H1 (cell line): ENCODE results near the gene FMNL2.

Experiments
- BRCA1 ChIP-seq: IDR thresholded peaks from 2 replicates; pipeline ENCODE4 v1.6.1; 2012; ENCODE audit warnings: low read depth, low read length, improper control_type of control experiment
- MAFK ChIP-seq: IDR thresholded peaks from 2 replicates; pipeline ENCODE4 v1.6.1; 2012; ENCODE audit warnings: low read depth, mild to moderate bottlenecking, improper control_type of control experiment, low read length
- SIN3A ChIP-seq, 2 experiments: IDR thresholded peaks in 1 of 2; conservative IDR thresholded peaks in 1 of 2; 2 replicates each; pipeline ENCODE4 v1.6.1; 2011 to 2012; ENCODE audit warnings: low read length in 2 of 2, improper control_type of control experiment in 1 of 2, low read depth in 1 of 2, mild to moderate bottlenecking in 1 of 2
- TF ChIP-seq, protein P1 (sequence below), 3 experiments: IDR thresholded peaks; 1 replicate in 2 of 3; 2 replicates in 1 of 3; pipeline versions ENCODE4 v1.5.1 to v1.6.1; 2011; ENCODE audit warnings: low read length in 3 of 3, mild to moderate bottlenecking in 3 of 3, inconsistent platforms in 2 of 3, low read depth in 1 of 3, moderate library complexity in 1 of 3; ENCODE audit not compliant: insufficient read depth in 1 of 3; ENCODE audit errors: control extremely low read depth in 1 of 3

GRCh38 chr2:152420363-152420762, 85.4 kb downstream of the FMNL2 start:
- TF ChIP-seq BRCA1 (no peak), SIN3A (conservative IDR thresholded peaks at IDR 0.05 in 1 of 2, IDR thresholded peaks at IDR 0.05 in 1 of 2; ENCODE audit: low read depth in 1 of 2, low read length in 2 of 2) (no peak), MAFK (no peak)
- TF ChIP-seq, protein P1, sequence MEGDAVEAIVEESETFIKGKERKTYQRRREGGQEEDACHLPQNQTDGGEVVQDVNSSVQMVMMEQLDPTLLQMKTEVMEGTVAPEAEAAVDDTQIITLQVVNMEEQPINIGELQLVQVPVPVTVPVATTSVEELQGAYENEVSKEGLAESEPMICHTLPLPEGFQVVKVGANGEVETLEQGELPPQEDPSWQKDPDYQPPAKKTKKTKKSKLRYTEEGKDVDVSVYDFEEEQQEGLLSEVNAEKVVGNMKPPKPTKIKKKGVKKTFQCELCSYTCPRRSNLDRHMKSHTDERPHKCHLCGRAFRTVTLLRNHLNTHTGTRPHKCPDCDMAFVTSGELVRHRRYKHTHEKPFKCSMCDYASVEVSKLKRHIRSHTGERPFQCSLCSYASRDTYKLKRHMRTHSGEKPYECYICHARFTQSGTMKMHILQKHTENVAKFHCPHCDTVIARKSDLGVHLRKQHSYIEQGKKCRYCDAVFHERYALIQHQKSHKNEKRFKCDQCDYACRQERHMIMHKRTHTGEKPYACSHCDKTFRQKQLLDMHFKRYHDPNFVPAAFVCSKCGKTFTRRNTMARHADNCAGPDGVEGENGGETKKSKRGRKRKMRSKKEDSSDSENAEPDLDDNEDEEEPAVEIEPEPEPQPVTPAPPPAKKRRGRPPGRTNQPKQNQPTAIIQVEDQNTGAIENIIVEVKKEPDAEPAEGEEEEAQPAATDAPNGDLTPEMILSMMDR (IDR thresholded peaks at IDR 0.05; ENCODE audit: control extremely low read depth in 1 of 3, insufficient read depth in 1 of 3, low read depth in 1 of 3, low read length in 3 of 3), result no peak
